ENCODE data around the gene ZSCAN5B.

Gene ZSCAN5B

GRCh38 chr19:56159009-56159559, 38.5 kb downstream of the ZSCAN5B start:
- TF ChIP-seq CTCF (conservative IDR thresholded peaks at IDR 0.05; ENCODE audit: low read depth, low read length): no peak
- H3K4me3 ChIP-seq (ENCODE audit: low read length): no peak overlapping the region
- no peak for DNase-seq (ENCODE audit: low read depth)

- no peak for TF ChIP-seq CTCF (conservative IDR thresholded peaks at IDR 0.05; ENCODE audit: low read depth, low read length)
- DNase-seq (ENCODE audit: low read depth): no peak
- no peak overlapping the region for H3K4me3 ChIP-seq (ENCODE audit: low read length)
These were observed 39.3 kb downstream of the ZSCAN5B start for GRCh38 chr19:56158170-56158757.

DNA sequence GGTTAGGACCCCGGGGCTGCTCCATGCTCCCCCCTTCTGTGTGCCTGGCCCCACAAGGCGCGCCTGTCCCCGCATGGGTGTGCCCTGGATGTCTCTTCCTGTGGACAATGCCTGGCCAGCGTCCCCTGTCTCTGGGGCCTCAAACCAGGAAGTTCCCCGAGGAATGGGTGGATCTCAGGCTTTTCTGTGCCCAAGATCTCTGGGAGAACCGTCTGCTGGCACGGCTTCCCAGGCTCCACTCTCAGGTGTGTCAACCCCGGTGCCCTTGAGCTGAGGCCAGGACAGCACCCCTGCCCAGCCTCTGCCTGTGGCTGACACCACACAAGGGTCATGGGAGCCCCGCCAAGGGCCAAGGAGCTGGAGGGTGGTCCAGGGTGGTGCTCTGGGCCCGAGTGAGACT, 40.8 kb downstream of the ZSCAN5B start:
- no peak for TF ChIP-seq CTCF (conservative IDR thresholded peaks at IDR 0.05; ENCODE audit: low read depth, low read length)
- H3K4me3 ChIP-seq (ENCODE audit: low read length): no peak overlapping the region
- no peak for DNase-seq (ENCODE audit: low read depth)

DNA sequence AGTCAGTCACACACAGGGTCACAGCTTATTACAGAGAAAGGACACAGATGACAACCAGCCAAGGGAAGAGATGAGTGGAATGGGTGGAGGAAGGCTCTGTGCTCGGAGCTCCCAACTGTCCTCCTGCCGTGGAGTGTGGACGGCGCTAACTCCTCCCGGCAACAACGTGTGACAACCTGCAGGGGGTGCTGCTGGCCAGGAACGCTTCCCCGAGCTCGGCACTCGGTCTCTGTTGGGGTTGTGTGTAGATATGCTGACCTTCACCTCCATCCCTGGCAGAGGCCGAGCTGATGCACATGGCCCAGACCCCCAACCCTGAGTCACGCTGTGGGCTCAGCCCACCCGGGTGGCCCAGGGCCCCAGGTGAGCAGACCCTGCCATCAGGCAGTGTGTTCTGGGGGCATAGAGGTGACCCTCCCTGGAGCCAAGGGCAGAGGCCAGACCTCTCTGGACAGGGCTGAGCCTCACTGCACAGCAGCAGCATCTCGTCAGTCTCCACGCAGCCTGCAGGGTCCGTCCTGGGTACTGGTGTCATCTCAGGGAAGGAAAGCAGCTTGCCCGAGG, 42.4 kb downstream of the ZSCAN5B start:
- peak; percentile 48 for TF ChIP-seq CTCF (conservative IDR thresholded peaks at IDR 0.05; ENCODE audit: low read depth, low read length)
- no peak overlapping the region for H3K4me3 ChIP-seq (ENCODE audit: low read length)
- no peak for DNase-seq (ENCODE audit: low read depth)

DNA sequence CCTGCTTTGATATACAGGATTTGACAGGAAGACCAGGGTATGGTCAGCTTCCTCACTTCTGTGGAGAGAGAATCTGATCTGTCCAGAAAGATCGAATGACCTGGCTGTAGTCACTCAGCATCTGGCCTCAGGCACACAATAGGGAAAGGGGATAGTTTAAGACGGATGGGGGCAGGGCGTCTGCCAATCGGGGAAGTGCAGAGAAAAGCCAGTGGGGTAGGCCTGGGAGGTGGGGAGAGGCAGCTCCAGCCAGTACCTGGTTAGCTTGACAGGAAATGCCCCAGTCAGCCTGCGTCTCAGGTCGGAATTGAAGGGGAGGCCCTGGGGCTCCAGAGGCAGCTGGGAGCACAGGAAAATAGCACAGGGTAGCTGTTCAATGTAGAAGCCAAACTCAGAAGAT, 44.1 kb downstream of the ZSCAN5B start:
- no peak for TF ChIP-seq CTCF (conservative IDR thresholded peaks at IDR 0.05; ENCODE audit: low read depth, low read length)
- DNase-seq (ENCODE audit: low read depth): no peak
- no peak overlapping the region for H3K4me3 ChIP-seq (ENCODE audit: low read length)

- TF ChIP-seq CTCF (conservative IDR thresholded peaks at IDR 0.05; ENCODE audit: low read depth, low read length): no peak
- no peak for DNase-seq (ENCODE audit: low read depth)
- no peak overlapping the region for H3K4me3 ChIP-seq (ENCODE audit: low read length)
These were observed 44.9 kb downstream of the ZSCAN5B start for GRCh38 chr19:56152644-56153043.

DNA sequence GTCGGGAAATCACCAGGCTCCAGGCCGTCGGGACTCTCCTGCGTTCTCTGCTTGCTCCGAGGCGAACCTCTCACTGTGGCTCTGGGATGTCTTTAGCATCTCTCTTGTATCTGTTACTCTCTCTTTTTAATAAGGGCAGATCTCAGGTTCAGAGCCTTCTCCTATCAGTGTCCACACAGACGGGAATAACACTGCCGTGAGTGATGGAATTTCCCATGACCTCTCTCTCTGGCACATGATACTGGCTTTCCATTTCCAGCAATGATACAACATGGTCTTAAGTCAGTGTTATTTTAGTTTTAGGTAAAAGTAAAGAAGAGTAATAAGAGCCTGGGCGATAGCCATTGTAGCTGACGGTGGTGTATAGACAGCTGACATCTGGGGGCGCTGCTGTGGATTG, 47.2 kb downstream of the ZSCAN5B start:
- TF ChIP-seq CTCF (conservative IDR thresholded peaks at IDR 0.05; ENCODE audit: low read depth, low read length): no peak
- DNase-seq (ENCODE audit: low read depth): no peak
- no peak overlapping the region for H3K4me3 ChIP-seq (ENCODE audit: low read length)
